ENCODE measurements around the gene HNF1B. TPM values are rescaled to one million over a fixed set of nuclear protein-coding genes. Genes with fewer than 3 reads are reported as not detected.

HNF1B gene
- total and polyA plus RNA-seq, 4 donors: 1.6 to 5.7 (median 4.5) TPM

DNA sequence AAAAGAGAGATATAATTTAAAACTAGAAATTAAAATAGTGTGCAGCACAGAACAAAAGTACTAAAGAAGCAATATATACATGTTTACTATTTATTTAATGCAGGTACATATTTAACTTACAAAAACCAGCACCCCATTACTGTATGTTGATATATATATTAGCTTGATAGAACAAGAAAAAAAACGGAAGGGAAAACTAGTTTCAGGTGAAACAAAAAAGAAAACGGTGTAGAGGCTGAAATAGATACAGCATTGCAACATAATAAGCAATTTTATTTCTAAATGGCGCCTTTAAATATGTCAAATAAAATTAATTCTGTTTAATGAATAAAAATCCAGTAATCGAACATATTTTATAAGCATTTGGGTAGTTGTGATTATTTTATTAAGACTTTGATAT, 3.9 kb downstream of the HNF1B start:
- Histone ChIP-seq H3K4me3 (ENCODE audit: low read depth in 1 of 3, low read length in 3 of 3) (no peak overlapping the region), H3K9me3 (ENCODE audit: control insufficient read depth in 4 of 4, low read length in 3 of 4) (no peaks in the 10 kb centered on the region), H3K4me1 (ENCODE audit: control insufficient read depth in 4 of 4, insufficient read depth in 4 of 4, low read length in 3 of 4) (peaks cover under 1 to 16% (median 5%) of the 10 kb centered on the region in 4 donors), H3K27me3 (ENCODE audit: control insufficient read depth in 4 of 4, insufficient read depth in 4 of 4, low read length in 3 of 4) (peaks cover 0 to under 1% (median 0%) of the 10 kb centered on the region in 4 donors), H3K27ac (ENCODE audit: low read depth in 1 of 2, low read length in 2 of 2) (no peak overlapping the region), H3K36me3 (ENCODE audit: control insufficient read depth in 4 of 4, insufficient read depth in 3 of 4, low read depth in 1 of 4, low read length in 3 of 4) (peaks cover 0 to 1% (median 0%) of the 10 kb centered on the region in 4 donors), H3K9ac (ENCODE audit: low read depth in 1 of 2, low read length in 2 of 2) (peak overlapping the region in 1 of 2 donors; percentile 96)
- no peak for TF ChIP-seq NR2F2 (IDR thresholded peaks at IDR 0.05)
- TF ChIP-seq GABPA (IDR thresholded peaks at IDR 0.05 in 1 of 2, conservative IDR thresholded peaks at IDR 0.05 in 1 of 2): no peak
- TF ChIP-seq FOXA2 (IDR thresholded peaks at IDR 0.05): no peak
- no peak for TF ChIP-seq HNF4G (IDR thresholded peaks at IDR 0.05)
- TF ChIP-seq, protein P1, sequence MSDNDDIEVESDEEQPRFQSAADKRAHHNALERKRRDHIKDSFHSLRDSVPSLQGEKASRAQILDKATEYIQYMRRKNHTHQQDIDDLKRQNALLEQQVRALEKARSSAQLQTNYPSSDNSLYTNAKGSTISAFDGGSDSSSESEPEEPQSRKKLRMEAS (IDR thresholded peaks at IDR 0.05): no peak
- no peak for TF ChIP-seq FOXA1 (IDR thresholded peaks at IDR 0.05)
- no peak for TF ChIP-seq TAF1 (conservative IDR thresholded peaks at IDR 0.05)
- TF ChIP-seq, protein P2, sequence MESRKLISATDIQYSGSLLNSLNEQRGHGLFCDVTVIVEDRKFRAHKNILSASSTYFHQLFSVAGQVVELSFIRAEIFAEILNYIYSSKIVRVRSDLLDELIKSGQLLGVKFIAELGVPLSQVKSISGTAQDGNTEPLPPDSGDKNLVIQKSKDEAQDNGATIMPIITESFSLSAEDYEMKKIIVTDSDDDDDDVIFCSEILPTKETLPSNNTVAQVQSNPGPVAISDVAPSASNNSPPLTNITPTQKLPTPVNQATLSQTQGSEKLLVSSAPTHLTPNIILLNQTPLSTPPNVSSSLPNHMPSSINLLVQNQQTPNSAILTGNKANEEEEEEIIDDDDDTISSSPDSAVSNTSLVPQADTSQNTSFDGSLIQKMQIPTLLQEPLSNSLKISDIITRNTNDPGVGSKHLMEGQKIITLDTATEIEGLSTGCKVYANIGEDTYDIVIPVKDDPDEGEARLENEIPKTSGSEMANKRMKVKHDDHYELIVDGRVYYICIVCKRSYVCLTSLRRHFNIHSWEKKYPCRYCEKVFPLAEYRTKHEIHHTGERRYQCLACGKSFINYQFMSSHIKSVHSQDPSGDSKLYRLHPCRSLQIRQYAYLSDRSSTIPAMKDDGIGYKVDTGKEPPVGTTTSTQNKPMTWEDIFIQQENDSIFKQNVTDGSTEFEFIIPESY (IDR thresholded peaks at IDR 0.05): no peak
- no peak for TF ChIP-seq SP1 (IDR thresholded peaks at IDR 0.05)
- TF ChIP-seq, protein P3, sequence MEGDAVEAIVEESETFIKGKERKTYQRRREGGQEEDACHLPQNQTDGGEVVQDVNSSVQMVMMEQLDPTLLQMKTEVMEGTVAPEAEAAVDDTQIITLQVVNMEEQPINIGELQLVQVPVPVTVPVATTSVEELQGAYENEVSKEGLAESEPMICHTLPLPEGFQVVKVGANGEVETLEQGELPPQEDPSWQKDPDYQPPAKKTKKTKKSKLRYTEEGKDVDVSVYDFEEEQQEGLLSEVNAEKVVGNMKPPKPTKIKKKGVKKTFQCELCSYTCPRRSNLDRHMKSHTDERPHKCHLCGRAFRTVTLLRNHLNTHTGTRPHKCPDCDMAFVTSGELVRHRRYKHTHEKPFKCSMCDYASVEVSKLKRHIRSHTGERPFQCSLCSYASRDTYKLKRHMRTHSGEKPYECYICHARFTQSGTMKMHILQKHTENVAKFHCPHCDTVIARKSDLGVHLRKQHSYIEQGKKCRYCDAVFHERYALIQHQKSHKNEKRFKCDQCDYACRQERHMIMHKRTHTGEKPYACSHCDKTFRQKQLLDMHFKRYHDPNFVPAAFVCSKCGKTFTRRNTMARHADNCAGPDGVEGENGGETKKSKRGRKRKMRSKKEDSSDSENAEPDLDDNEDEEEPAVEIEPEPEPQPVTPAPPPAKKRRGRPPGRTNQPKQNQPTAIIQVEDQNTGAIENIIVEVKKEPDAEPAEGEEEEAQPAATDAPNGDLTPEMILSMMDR (IDR thresholded peaks at IDR 0.05; ENCODE audit: low read depth, low read length, missing input control): no peak
- TF ChIP-seq, protein P4, sequence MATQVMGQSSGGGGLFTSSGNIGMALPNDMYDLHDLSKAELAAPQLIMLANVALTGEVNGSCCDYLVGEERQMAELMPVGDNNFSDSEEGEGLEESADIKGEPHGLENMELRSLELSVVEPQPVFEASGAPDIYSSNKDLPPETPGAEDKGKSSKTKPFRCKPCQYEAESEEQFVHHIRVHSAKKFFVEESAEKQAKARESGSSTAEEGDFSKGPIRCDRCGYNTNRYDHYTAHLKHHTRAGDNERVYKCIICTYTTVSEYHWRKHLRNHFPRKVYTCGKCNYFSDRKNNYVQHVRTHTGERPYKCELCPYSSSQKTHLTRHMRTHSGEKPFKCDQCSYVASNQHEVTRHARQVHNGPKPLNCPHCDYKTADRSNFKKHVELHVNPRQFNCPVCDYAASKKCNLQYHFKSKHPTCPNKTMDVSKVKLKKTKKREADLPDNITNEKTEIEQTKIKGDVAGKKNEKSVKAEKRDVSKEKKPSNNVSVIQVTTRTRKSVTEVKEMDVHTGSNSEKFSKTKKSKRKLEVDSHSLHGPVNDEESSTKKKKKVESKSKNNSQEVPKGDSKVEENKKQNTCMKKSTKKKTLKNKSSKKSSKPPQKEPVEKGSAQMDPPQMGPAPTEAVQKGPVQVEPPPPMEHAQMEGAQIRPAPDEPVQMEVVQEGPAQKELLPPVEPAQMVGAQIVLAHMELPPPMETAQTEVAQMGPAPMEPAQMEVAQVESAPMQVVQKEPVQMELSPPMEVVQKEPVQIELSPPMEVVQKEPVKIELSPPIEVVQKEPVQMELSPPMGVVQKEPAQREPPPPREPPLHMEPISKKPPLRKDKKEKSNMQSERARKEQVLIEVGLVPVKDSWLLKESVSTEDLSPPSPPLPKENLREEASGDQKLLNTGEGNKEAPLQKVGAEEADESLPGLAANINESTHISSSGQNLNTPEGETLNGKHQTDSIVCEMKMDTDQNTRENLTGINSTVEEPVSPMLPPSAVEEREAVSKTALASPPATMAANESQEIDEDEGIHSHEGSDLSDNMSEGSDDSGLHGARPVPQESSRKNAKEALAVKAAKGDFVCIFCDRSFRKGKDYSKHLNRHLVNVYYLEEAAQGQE (IDR thresholded peaks at IDR 0.05): no peak
- TF ChIP-seq RXRA (IDR thresholded peaks at IDR 0.05): no peak
- TF ChIP-seq EGR1 (IDR thresholded peaks at IDR 0.05; ENCODE audit: low read depth in 2 of 2): no peak
- no peak for DNase-seq (ENCODE audit: low spot score)
- WGBS: 46% methylated on average over 4 of the region's 4 CpGs

DNA sequence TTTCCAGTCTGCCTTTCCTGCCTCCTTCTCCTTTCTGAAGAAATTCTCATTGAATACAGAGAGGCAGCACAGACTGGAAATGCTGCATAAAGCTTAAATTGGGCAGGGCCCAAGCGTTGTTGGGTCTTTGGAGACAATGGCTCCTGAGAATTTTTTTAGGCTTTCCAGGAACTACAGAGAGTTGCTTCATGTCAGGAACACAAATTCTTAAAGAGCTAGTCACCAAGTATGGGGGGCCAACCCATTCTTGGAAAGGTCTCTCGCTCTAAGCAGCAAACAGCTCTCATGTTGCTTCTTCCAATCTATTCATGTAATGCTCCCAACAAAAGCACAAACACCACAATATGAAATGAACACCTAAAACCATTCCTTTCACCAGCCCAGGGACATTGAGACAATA, 6.9 kb downstream of the HNF1B start:
- Histone ChIP-seq H3K27me3 (ENCODE audit: control insufficient read depth in 4 of 4, insufficient read depth in 4 of 4, low read length in 3 of 4) (no peaks in the 10 kb centered on the region), H3K9me3 (ENCODE audit: control insufficient read depth in 4 of 4, low read length in 3 of 4) (no peaks in the 10 kb centered on the region), H3K36me3 (ENCODE audit: control insufficient read depth in 4 of 4, insufficient read depth in 3 of 4, low read depth in 1 of 4, low read length in 3 of 4) (peaks cover 0 to 7% (median 3%) of the 10 kb centered on the region in 4 donors), H3K9ac (ENCODE audit: low read depth in 1 of 2, low read length in 2 of 2) (no peak overlapping the region), H3K4me3 (ENCODE audit: low read depth in 1 of 3, low read length in 3 of 3) (no peak overlapping the region), H3K4me1 (ENCODE audit: control insufficient read depth in 4 of 4, insufficient read depth in 4 of 4, low read length in 3 of 4) (peaks cover 0 to 6% (median 2%) of the 10 kb centered on the region in 4 donors), H3K27ac (ENCODE audit: low read depth in 1 of 2, low read length in 2 of 2) (no peak overlapping the region)
- 81% methylated on average over 2 of the region's 2 CpGs for WGBS
- no peak for DNase-seq (ENCODE audit: low spot score)
- TF ChIP-seq, protein P4 (IDR thresholded peaks at IDR 0.05): no peak
- no peak for TF ChIP-seq HNF4A (conservative IDR thresholded peaks at IDR 0.05)
- no peak for TF ChIP-seq JUND (IDR thresholded peaks at IDR 0.05)
- no peak for TF ChIP-seq SP1 (IDR thresholded peaks at IDR 0.05)
- TF ChIP-seq GABPA (IDR thresholded peaks at IDR 0.05 in 1 of 2, conservative IDR thresholded peaks at IDR 0.05 in 1 of 2): no peak
- no peak for TF ChIP-seq EGR1 (IDR thresholded peaks at IDR 0.05; ENCODE audit: low read depth in 2 of 2)
- TF ChIP-seq, protein P2 (IDR thresholded peaks at IDR 0.05): no peak
- TF ChIP-seq, protein P3 (IDR thresholded peaks at IDR 0.05; ENCODE audit: low read depth, low read length, missing input control): no peak
- TF ChIP-seq HNF4G (IDR thresholded peaks at IDR 0.05): no peak
- TF ChIP-seq RXRA (IDR thresholded peaks at IDR 0.05): no peak
